Thoracic aorta (tissue), 2 donors: ENCODE results near the gene ZNF407. TPM values are rescaled to one million over a fixed set of nuclear protein-coding genes. Genes with fewer than 3 reads are reported as not detected.

Source experiments
- ATAC-seq: fragments of 150-250 bp; one replicate; pipeline ENCODE4 v1.8.0; 2017; ENCODE audit warnings: low read depth; ENCODE audit not compliant: insufficient number of reproducible peaks, low FRiP score
- DNase-seq: peaks from one replicate; pipeline ENCODE4 v3.0.0-alpha.2; 2020; ENCODE audit warnings: low spot score
- H3K27ac ChIP-seq, 2 donors: fragments of 200-600 bp; sonication (generic); 1 replicate in 1 of 2; 2 replicates in 1 of 2; pipeline ENCODE4 v1.5.1; 2016; ENCODE audit warnings: mild to moderate bottlenecking in 2 of 2, moderate library complexity in 2 of 2
- H3K27me3 ChIP-seq: fragments of 200-600 bp; sonication (generic); replicated peaks from 2 replicates; pipeline ENCODE4 v1.6.0; 2016; ENCODE audit warnings: mild to moderate bottlenecking; ENCODE audit not compliant: insufficient read depth
- H3K36me3 ChIP-seq: fragments of 200-600 bp; sonication (generic); one replicate; pipeline ENCODE4 v1.5.1; 2016
- H3K4me1 ChIP-seq, 2 donors: fragments of 200-600 bp; sonication (generic); 1 replicate in 1 of 2; 2 replicates in 1 of 2; pipeline versions ENCODE4 v1.5.1 to v1.6.0; 2016; ENCODE audit warnings: low read depth in 2 of 2, mild to moderate bottlenecking in 1 of 2; ENCODE audit not compliant: control insufficient read depth in 1 of 2
- H3K4me3 ChIP-seq: fragments of 200-600 bp; sonication (generic); 2 replicates; pipeline ENCODE4 v1.5.1; 2016; ENCODE audit warnings: mild to moderate bottlenecking
- H3K9me3 ChIP-seq: fragments of 200-600 bp; sonication (generic); 2 replicates; pipeline ENCODE4 v1.5.1; 2016
- total RNA-seq, 2 donors: library from RNA; depleted of rRNA; stranded (reverse); fragments of >200 nt; gene quantifications; one replicate each; pipeline versions ENCODE4 v1.1.0 to v1.2.3, GENCODE V29; 2016
- TF ChIP-seq, protein P1 (sequence below): fragments of 200-600 bp; sonication (generic); IDR thresholded peaks from one replicate; pipeline ENCODE4 v1.5.1; 2019; ENCODE audit warnings: antibody characterized with exemption

The ZNF407 gene
- total RNA-seq, 2 donors from 2014 or later: 18.7 to 26.7 TPM

DNA sequence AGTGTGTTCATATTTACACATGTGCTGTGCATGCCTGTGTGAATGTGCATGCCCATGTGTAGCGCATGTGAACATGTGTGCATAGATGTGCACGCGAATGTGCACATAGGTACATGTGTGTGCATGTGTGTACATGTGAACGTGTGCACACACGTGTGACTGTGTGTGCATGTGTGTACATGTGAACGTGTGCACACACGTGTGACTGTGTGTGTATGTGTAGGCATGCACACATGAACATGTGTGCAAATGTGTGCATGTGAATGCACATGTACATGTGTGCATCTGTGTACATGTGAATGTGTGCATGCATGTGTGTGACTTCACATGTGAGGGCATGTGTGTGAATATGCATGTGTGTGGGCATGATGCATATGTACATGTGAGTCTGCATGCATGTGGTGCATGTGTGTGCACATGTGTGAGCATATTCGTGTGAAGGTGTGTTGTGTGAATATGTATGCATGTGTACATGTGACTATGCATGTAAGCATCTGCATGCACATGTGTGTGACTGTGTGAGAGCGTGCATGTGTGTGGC lies 488.9 kb downstream of the ZNF407 start:
- no peak for ATAC-seq
- Histone ChIP-seq H3K27ac (no peak overlapping the region), H3K27me3 (no peaks in the 10 kb centered on the region), H3K9me3 (no peaks in the 10 kb centered on the region), H3K36me3 (no peaks in the 10 kb centered on the region), H3K4me3 (no peak overlapping the region), H3K4me1 (no peaks in the 10 kb centered on the region)
- TF ChIP-seq, protein P1, sequence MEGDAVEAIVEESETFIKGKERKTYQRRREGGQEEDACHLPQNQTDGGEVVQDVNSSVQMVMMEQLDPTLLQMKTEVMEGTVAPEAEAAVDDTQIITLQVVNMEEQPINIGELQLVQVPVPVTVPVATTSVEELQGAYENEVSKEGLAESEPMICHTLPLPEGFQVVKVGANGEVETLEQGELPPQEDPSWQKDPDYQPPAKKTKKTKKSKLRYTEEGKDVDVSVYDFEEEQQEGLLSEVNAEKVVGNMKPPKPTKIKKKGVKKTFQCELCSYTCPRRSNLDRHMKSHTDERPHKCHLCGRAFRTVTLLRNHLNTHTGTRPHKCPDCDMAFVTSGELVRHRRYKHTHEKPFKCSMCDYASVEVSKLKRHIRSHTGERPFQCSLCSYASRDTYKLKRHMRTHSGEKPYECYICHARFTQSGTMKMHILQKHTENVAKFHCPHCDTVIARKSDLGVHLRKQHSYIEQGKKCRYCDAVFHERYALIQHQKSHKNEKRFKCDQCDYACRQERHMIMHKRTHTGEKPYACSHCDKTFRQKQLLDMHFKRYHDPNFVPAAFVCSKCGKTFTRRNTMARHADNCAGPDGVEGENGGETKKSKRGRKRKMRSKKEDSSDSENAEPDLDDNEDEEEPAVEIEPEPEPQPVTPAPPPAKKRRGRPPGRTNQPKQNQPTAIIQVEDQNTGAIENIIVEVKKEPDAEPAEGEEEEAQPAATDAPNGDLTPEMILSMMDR: no peak
- DNase-seq: no peak

DNA sequence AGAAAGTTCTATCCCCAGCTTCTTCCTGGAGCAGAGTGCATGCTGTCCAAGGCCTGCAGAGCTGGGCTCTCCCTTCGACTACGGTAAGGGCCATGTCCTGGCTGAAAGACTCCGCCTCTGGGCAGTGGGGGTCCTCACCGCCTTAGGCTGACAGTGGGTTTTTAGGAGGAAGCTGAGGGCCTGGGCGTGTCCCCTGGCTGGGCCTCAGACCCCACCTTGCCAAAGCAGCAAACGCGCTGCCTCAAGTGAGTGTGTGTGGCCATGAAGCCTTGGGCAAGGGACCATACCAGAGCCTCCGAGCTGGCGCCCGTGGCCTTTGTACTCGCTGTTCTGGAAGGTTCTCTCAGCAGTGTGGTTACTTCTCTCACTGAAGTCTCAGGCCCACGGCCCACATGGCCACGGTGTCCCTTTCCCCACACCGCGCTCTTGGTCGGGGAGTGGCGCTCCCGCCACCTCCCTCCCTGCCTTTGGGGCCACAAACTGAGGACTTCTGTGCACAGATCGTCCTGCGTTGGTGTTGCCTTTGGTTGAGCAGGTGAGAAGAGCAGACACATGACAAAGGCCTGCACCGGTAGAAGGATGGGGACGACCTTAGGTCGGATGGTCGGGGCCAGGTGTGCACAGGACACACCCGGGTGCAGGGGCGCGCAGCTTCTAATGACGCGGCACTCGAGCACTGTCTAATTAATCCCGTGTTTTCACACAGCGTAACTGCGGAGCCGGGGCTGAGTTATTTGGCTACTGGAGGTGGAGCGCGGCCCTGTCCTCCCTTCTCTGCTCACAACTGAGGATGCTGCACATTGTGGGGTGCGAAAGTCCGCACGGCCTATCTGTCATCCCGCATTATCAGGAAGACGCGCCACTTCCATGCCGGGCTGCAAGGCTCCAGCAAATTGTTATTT lies 489.7 kb downstream of the ZNF407 start:
- ATAC-seq: no peak
- TF ChIP-seq, protein P1: no peak
- Histone ChIP-seq H3K4me3 (no peak overlapping the region), H3K9me3 (no peaks in the 10 kb centered on the region), H3K27me3 (no peaks in the 10 kb centered on the region), H3K4me1 (no peaks in the 10 kb centered on the region), H3K36me3 (no peaks in the 10 kb centered on the region), H3K27ac (no peak overlapping the region)
- no peak for DNase-seq

DNA sequence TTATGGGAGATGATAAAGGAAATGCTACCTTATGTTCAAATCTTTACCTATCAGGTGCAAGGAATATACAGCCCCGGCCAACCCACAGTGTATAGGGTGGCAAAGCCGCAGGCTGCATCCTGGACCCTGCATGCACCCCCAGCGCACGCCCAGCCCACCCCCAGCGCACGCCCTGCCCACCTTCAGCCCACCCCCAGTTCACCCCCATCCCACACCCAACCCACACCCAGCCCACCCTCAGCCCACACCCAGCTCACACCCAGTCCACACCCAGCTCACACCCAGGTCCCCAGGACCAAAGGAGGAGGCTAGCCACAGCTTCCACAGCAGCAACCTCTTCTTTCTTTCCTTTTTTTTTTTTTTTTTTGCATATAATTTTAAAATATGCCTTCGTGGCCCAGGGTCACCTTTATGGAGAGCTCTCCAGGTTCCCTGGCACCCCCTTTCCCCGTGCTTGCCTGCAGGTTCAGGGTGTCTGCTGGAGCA lies 490.4 kb downstream of the ZNF407 start:
- no peaks in the 10 kb centered on the region for H3K27me3 ChIP-seq
- H3K4me1 ChIP-seq: no peaks in the 10 kb centered on the region
- H3K4me3 ChIP-seq: no peak overlapping the region
- no peaks in the 10 kb centered on the region for H3K9me3 ChIP-seq
- DNase-seq (no peak), ATAC-seq (no peak)
- TF ChIP-seq, protein P1: no peak
- H3K27ac ChIP-seq: no peak overlapping the region
- no peaks in the 10 kb centered on the region for H3K36me3 ChIP-seq

DNA sequence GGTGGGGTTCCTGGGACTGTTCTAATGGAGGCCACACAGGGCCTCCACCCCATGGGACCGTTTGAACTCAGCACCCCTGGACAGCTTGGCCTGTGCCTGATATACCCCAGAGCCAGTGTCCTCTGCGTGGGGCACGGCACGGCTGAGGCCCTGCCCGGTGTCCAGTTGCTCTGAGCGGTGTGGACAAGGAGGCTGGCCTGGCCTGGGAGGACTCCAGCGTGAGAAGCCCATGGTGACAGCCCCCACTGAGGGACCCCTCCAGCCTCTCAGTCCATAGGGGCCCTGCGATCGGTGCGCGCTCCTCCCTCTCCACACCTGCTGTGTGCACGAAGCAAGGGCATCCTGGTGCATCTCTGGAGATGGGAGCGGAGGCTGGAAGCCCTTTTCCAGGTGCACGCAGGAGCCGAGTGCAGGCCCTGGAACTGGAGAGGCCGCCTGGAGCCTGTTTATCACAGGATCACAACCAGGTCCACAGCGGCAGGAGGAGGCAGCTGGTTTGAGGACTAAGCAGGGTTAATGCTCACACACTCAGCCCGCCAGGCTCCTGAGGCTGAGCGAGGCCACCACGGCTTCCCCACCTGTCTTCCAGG lies 491.0 kb downstream of the ZNF407 start:
- Histone ChIP-seq H3K4me1 (no peaks in the 10 kb centered on the region), H3K9me3 (no peaks in the 10 kb centered on the region), H3K27me3 (no peaks in the 10 kb centered on the region), H3K36me3 (no peaks in the 10 kb centered on the region), H3K4me3 (no peak overlapping the region), H3K27ac (no peak overlapping the region)
- TF ChIP-seq, protein P1: no peak
- DNase-seq (no peak), ATAC-seq (no peak)

DNA sequence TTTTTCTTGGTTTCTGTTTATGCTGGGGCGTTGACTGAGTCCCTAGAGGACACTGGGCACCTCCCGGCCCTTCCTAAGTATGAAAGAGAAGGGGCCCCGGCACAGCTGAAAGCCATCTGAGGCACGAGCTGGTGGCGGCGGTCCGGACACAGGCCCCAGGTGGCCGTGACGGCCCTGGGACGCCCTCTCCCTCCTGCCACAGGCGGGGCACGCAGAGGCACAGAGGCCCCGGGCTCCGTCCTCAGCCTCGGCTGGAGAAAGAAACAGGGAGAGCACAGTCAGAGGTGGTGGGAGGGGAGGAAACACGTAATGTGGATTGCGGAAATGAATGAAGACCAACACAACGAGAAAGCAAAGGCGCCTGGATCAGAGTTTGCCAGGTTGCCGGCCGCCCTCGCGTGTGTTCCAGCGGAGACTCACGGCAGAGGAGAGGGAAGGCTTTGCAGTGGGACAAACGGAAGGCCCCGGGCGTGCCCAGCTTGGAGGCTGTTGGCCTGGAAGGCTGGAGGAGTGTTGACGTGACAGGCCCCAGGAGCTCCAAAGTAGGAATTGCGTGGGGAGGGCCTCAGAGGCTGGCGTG lies 492.2 kb downstream of the ZNF407 start:
- Histone ChIP-seq H3K27me3 (no peaks in the 10 kb centered on the region), H3K9me3 (no peaks in the 10 kb centered on the region), H3K27ac (no peak overlapping the region), H3K36me3 (no peaks in the 10 kb centered on the region), H3K4me1 (no peaks in the 10 kb centered on the region), H3K4me3 (no peak overlapping the region)
- DNase-seq (no peak), ATAC-seq (no peak)
- TF ChIP-seq, protein P1: no peak
